HTR-8/SVneo (cell line): ENCODE measurements around the gene ATF6.

Experiments used
- DNase-seq: peaks from one replicate; pipeline ENCODE4 v3.0.0; 2011; ENCODE audit warnings: low spot score, mixed read lengths; ENCODE audit not compliant: insufficient read length
- FAIRE-seq: peaks from 2 replicates; lab custom pipeline; 2011; peaks lifted over from hg19 to GRCh38; lab: Jason Lieb, UNC

ATF6 gene

DNA sequence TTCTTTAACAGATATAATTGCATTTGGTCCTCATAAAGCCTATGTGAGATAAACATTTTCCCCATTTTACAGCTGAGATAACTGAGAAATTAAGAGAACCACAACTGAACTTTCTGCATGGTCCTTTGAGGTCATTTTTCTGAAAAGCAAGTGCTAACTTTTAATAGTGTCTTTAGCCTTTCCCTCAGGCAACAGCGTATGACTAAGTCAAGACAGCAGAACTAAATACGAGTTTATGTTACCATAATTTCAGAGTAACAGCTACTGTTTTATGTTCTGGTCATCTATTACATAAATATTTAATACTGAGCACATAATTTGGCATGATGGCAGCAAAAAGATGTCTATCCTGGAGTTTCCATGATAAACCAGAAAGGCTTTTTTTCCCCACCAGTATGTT lies 161.9 kb downstream of the ATF6 start:
- no peak for DNase-seq
- FAIRE-seq: no peak

DNA sequence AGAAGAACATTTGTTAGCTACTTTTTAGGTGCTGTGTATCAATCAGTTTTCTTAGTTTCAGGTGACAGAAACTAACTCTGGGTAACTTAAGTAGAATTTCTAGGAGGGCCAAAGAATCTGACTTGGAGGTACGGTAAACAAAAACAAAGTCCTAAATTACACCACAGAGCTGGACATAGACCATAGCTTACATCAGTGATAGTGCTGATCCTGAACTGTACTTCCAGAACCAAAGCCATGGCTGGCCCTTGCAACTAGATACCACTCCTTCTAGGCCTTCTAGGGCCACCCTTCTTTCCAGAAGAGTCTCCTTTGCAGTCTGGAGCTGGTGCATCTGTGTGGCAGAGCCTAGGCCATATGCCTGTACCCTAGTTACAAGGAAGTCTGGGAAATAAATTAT lies 163.0 kb downstream of the ATF6 start:
- FAIRE-seq (no peak), DNase-seq (no peak)

DNA sequence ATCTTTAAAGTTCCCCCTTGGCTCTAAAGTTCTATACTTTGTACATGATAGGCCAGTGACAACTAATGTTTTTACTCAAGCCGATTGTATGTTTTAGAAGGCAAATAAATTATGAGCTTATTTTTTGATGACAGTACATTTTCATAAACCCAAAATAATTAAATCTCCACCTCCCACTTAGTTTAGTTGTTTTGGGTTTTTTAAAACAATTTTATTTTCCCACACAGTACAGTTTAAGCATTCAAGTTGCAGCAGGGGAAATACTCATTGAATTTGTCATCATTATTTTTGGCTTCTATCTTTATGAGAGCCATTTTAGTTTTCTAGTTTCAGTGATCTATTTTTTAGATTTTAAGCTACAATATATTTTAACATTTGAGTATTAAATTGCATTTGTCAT lies 163.9 kb downstream of the ATF6 start:
- FAIRE-seq: no peak
- no peak for DNase-seq

DNA sequence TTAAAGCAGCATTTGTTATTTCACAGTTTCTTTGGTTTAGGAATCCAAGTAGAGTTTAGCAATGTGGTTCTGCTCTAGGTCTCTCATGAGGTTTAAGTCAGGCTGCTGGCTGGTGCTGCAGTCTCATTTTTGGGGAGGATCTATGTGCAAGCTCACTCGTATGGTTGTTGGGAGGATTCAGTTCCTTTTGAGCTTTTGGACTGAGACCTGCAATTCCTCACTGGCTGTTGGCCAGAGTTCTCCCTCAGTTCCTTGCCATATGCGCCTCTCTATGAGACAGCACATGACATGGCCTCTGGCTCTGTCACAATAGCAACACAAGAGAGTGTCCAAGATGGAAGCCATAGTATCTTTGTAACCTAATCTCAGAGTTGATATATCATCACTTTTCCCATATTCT lies 166.5 kb downstream of the ATF6 start:
- FAIRE-seq: no peak
- DNase-seq: no peak

- DNase-seq: no peak
- no peak for FAIRE-seq
Observed at GRCh38 chr1:161933592-161934588, 167.8 kb downstream of the ATF6 start.

DNA sequence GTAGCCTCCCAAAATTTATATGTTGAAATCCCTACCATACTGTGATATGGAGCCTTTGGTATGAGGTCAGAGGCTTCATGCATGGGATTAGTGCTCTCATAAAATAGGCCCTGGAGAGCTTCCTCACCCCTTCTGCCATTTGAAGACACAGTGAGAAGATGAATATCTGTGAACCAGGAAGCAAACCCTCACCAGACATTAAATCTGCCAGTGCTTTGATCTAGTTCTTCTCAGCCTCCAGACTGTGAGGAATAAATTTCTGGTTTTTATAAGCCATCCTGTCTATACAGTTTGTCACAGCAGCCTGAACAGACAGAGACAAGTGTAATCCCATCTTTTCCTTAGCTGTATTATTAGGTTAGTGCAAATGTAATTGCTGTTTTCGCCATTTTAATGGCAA lies 169.1 kb downstream of the ATF6 start:
- FAIRE-seq (no peak), DNase-seq (no peak)

- FAIRE-seq: no peak
- DNase-seq: no peak
Observed at GRCh38 chr1:161936786-161937185, 170.7 kb downstream of the ATF6 start.

DNA sequence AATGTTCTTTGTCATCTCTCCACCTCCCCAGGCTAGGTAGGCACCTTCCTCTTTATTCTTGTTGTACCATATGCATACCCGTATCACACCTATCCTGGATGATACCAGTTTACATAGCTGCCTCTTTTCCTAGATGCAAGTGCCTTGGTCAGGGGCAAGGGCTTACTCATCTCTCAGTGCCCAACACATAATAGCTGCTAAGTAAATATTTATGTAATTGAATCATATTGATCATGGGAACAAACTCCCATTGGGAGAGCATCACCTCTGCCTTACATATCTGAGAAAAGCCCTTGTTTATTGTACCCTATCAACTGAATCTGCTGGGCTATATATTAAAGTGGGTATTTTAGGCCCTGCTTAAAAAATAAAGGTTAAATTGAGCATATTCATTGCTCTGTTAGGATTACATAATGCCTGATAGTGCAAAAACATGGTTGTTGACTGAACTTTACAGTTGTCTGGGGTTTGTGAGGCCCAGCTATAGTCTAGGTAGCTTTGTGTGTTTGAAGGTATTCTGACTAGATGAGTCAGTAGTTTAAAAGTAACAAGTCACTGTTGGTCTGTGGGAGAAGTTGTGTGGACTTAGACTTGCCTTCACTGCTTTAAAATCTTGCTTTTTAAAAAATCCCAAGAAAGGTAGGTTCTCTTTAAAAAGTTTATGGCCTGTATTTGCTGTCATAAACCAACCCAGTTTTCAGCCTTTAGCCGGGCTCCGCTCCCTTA lies 174.9 kb downstream of the ATF6 start:
- FAIRE-seq (no peak), DNase-seq (no peak)

DNA sequence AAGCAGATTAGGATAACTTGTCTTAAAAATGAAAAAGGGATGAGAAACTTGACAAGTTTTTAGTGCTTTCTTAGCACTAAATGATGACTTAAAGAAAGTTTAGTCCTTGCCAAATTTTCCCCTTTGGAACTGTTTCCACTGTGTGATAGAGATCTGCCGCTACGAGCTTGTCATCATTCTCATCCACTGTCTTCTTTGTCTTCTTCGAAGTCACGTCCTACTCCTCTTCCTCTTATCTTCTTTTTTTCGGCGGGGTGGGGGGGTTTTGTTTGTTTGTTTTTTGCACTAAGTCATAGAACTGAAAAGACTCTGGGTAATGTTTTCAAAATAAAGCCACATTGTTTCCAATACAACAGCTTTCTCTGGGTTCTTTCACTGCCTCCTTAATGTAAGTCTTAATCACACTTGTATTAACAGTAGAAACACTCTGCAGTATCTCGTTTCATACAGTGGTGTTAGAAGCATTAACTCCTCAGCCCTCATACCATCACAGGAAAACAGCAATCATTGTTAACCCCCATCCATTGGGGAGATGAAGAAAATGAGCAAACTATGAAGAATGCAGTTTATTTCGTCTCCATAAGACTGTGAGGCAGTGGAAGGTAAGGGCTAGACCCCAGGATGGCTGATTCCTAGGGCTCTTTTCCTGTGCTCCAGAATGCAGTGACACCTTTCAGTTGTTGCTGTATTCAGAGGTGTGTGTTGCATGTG lies 175.8 kb downstream of the ATF6 start:
- FAIRE-seq (no peak), DNase-seq (no peak)

- no peak for FAIRE-seq
- no peak for DNase-seq
Observed at GRCh38 chr1:161943737-161944136, 177.6 kb downstream of the ATF6 start.

DNA sequence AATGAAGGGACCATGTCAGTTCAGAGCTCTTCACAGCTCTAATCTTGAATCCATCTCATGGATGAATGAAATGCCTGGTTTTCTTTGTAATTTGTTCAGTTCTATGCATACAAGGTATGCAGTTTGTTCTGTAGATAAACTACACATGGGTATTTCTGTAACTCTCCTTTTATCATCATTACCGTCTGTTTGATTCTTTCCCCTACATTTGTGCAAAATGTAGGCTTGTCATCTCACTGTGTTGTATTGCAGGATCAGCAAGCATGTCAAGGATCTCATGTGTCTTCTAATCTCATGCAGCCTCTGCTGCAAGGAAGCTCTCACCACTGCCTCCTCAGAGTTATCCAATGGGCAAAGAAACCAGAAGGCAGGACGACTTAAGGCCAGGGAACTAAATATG lies 178.3 kb downstream of the ATF6 start:
- DNase-seq (no peak), FAIRE-seq (no peak)

DNA sequence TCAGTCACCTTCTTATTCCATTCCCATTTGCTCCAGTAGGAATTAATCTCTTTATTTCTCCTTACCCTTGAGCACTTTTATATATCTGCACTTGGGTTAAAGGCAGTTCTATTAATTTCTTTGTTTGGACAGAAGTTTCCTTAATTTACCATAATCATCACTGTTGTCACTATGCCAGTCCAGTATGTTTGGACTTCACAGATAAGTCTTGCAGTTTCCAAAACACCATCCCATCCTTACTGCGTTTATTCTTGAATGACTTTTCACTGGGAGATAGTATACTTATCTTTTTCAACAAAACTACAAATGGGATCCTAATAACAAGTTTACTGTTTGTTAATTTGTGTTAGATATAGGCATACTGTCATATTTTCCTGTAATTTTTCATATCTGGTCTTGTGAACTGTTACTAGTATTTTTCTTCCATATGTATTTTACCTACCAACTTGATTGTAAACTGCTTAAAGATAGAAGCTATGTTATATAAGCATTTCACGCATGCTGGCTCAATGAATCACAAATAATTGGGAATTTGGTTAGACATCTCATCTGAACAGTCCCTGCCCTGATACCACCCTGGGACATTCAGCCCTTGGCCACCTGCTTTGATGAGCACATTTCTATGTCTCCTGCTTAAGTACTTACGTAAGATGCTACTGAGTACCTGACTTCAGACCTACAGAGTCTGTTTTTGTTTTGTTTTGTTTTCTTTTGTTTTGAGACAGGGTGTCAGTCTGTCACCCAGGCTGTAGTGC lies 179.4 kb downstream of the ATF6 start:
- FAIRE-seq: no peak
- DNase-seq: no peak

DNA sequence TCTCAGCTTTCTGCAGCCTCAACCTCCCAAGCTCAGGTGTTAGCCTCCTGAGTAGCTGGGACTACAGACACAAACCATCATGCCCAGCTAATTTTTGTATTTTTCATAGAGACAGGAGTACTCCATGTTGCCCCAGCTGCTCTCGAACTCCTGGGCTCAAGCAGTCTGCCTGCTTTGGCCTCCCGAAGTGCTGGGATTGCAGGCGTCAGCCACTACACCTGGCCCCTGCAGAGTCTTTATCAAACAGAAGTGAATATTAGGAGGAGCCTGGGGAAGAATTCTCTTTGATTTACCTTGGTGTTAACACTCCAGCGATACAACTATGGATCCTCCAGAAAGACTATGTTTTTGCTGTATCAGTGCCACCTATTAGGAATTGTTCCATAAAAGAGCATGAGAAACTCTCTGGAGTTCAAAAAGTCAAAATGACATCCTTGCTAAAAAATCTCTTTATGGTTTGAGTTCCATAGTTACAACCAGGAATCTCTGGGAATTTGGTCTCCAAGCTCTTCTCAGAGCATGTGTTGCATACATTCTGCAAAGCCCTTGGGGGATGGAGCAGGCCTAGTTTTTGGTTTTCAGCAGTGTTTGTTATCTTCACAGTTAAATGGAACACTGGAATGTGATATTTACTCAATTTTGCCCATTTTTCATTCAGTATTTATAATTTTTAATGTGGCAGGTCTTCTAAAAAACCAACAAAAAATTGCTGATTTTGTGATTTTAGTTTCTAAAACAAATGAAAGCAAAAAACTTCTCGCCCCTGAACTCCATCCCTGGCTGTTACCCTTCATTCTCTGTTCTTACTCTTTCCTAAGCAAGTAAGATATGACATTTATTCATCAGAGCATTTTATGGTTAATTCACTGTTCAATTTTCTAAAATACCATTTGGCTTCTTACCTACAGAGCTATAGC lies 180.2 kb downstream of the ATF6 start:
- FAIRE-seq (no peak), DNase-seq (no peak)

GRCh38 chr1:161948435-161948834 lies 182.3 kb downstream of the ATF6 start:
- no peak for FAIRE-seq
- no peak for DNase-seq

- FAIRE-seq: no peak
- DNase-seq: no peak
Observed at GRCh38 chr1:161949548-161949947, 183.4 kb downstream of the ATF6 start.

DNA sequence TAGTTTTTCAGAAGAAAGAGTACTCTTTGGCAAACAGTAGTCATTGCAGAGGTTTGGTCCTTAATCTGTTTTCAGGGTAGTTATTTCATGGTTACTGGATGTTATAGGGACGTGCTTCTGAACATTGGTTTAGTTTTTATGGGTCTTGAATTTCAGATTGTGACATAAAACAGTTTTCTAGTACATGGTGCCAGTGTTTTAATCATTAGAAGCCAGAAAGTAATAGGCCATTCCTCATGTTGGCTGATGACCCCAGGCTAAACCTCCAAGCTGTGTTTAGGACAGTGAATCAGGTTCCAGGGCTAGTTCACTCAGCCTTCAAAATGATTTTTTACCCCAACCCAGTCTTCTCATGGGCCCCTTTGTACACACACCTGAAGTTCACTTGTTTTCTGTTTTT lies 184.3 kb downstream of the ATF6 start:
- FAIRE-seq: no peak
- no peak for DNase-seq

DNA sequence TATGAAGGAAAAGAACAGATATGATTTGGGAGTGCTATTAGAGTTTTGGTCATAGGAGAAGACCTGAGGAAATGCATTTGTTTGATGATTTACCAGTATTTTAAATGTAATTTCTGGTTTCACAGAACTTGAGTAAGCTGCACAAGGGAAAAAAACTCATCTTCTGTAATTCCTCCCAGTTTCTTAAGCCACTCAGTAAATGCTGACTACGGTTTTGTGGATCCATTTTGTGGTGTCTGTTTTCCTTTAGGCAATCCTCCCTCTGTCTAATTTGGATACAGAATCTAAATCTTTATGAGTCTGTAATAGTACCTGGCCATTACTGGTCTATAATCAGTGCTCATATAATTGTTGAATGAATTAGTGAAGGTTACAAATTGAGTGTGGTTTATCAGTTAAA lies 185.5 kb downstream of the ATF6 start:
- no peak for DNase-seq
- no peak for FAIRE-seq

GRCh38 chr1:161952607-161953172 lies 186.6 kb downstream of the ATF6 start:
- DNase-seq: no peak
- FAIRE-seq: no peak
